Subcutaneous abdominal adipose tissue (tissue), 5 donors: Measurements from ENCODE around the gene MED19.

ENCODE experiments used
- H3K27ac ChIP-seq: one replicate; pipeline ENCODE4 v1.7.0; 2013; ENCODE audit warnings: low read depth, mild to moderate bottlenecking, inconsistent platforms, low read length, moderate library complexity
- H3K27me3 ChIP-seq, 5 donors: one replicate each; pipeline ENCODE4 v1.7.0; 2013; ENCODE audit warnings: low read length in 5 of 5, inconsistent platforms in 1 of 5; ENCODE audit not compliant: control insufficient read depth in 5 of 5, insufficient read depth in 4 of 5
- H3K36me3 ChIP-seq, 5 donors: one replicate each; pipeline ENCODE4 v1.7.0; 2013; ENCODE audit warnings: low read length in 5 of 5; ENCODE audit not compliant: control insufficient read depth in 5 of 5, insufficient read depth in 5 of 5
- H3K4me1 ChIP-seq, 5 donors: one replicate each; pipeline ENCODE4 v1.7.0; 2013; ENCODE audit warnings: low read length in 5 of 5, mild to moderate bottlenecking in 3 of 5, moderate library complexity in 1 of 5; ENCODE audit not compliant: control insufficient read depth in 5 of 5, insufficient read depth in 5 of 5
- H3K4me3 ChIP-seq, 5 donors: one replicate each; pipeline ENCODE4 v1.7.0; 2013; ENCODE audit warnings: low read length in 5 of 5, low read depth in 1 of 5
- H3K9ac ChIP-seq, 5 donors: one replicate each; pipeline ENCODE4 v1.7.0; 2013; ENCODE audit warnings: low read length in 5 of 5, mild to moderate bottlenecking in 4 of 5, moderate library complexity in 3 of 5
- H3K9me3 ChIP-seq, 5 donors: one replicate each; pipeline ENCODE4 v1.7.0; 2013; ENCODE audit warnings: low read length in 5 of 5; ENCODE audit not compliant: control insufficient read depth in 5 of 5
- donor health status: healthy.
- donor health status: healthy.
- donor health status: healthy.
- donor health status: healthy.
- donor health status: healthy.

Gene MED19

GRCh38 chr11:57679396-57679795, 32.6 kb downstream of the MED19 start:
- Histone ChIP-seq H3K9ac (no peak overlapping the region), H3K27me3 (no peaks in the 10 kb centered on the region), H3K27ac (no peak overlapping the region), H3K9me3 (no peaks in the 10 kb centered on the region), H3K4me3 (no peak overlapping the region), H3K4me1 (peaks cover 0 to 19% (median 13%) of the 10 kb centered on the region in 5 donors), H3K36me3 (peaks cover 25 to 53% (median 37%) of the 10 kb centered on the region in 5 donors)

GRCh38 chr11:57675176-57675941, 36.7 kb downstream of the MED19 start:
- H3K4me3 ChIP-seq: no peak overlapping the region
- no peaks in the 10 kb centered on the region for H3K27me3 ChIP-seq
- H3K36me3 ChIP-seq: peaks cover 34 to 52% (median 42%) of the 10 kb centered on the region in 5 donors
- peak overlapping the region in 1 of 5 donors; percentile 13 for H3K9ac ChIP-seq
- peaks cover 0 to 15% (median 13%) of the 10 kb centered on the region in 5 donors for H3K4me1 ChIP-seq
- no peak overlapping the region for H3K27ac ChIP-seq
- no peaks in the 10 kb centered on the region for H3K9me3 ChIP-seq

GRCh38 chr11:57674251-57674650, 37.8 kb downstream of the MED19 start:
- Histone ChIP-seq H3K27ac (no peak overlapping the region), H3K4me1 (peaks cover 0 to 14% (median 9%) of the 10 kb centered on the region in 5 donors), H3K36me3 (peaks cover 34 to 52% (median 42%) of the 10 kb centered on the region in 5 donors), H3K4me3 (no peak overlapping the region), H3K9ac (peak overlapping the region in 1 of 5 donors; percentile 3), H3K9me3 (no peaks in the 10 kb centered on the region), H3K27me3 (no peaks in the 10 kb centered on the region)

- no peaks in the 10 kb centered on the region for H3K9me3 ChIP-seq
- H3K27ac ChIP-seq: peak overlapping the region; percentile 98
- peak overlapping the region; percentile 98 to 99 (median 98) for H3K9ac ChIP-seq
- H3K4me3 ChIP-seq: peak overlapping the region; percentile 88 to 97 (median 93)
- H3K27me3 ChIP-seq: no peaks in the 10 kb centered on the region
- H3K4me1 ChIP-seq: peaks cover 0 to 28% (median 25%) of the 10 kb centered on the region in 5 donors
- peaks cover 15 to 17% (median 15%) of the 10 kb centered on the region in 5 donors for H3K36me3 ChIP-seq
Measured at GRCh38 chr11:57668434-57668782, 43.6 kb downstream of the MED19 start.

- peaks cover 9 to 17% (median 10%) of the 10 kb centered on the region in 5 donors for H3K36me3 ChIP-seq
- peak within 1 kb of the TSS; percentile 98 for H3K27ac ChIP-seq
- peak within 1 kb of the TSS; percentile 98 to 99 (median 98) for H3K9ac ChIP-seq
- H3K4me3 ChIP-seq: peak within 1 kb of the TSS; percentile 88 to 97 (median 93)
- peaks cover 0 to 28% (median 25%) of the 10 kb centered on the region in 5 donors for H3K4me1 ChIP-seq
- no peaks in the 10 kb centered on the region for H3K27me3 ChIP-seq
- no peaks in the 10 kb centered on the region for H3K9me3 ChIP-seq
Measured at GRCh38 chr11:57667736-57668433, 44.1 kb downstream of the MED19 start, which contains the start of gene ZDHHC5. Gene ZDHHC5, plus strand, starts transcription at chr11:57668114. Its CDS starts 4,977 bp downstream, at chr11:57673091.

- Histone ChIP-seq H3K27ac (peak overlapping the region; percentile 98), H3K4me1 (peaks cover 0 to 28% (median 25%) of the 10 kb centered on the region in 5 donors)
Measured at GRCh38 chr11:57667117-57667735, 44.8 kb downstream of the MED19 start.

GRCh38 chr11:57663975-57664374, 48.0 kb downstream of the MED19 start:
- Histone ChIP-seq H3K9ac (no peak overlapping the region), H3K27ac (no peak overlapping the region), H3K9me3 (no peaks in the 10 kb centered on the region), H3K27me3 (no peaks in the 10 kb centered on the region), H3K36me3 (peaks cover 7 to 36% (median 27%) of the 10 kb centered on the region in 5 donors), H3K4me1 (peaks cover 0 to 16% (median 12%) of the 10 kb centered on the region in 5 donors), H3K4me3 (no peak overlapping the region)

More at GRCh38 chr11:57667117-57667735, 44.8 kb downstream of the MED19 start:
- H3K4me3 ChIP-seq: peak overlapping the region; percentile 87 to 96 (median 93)
- H3K9ac ChIP-seq: peak overlapping the region; percentile 81 to 99 (median 98)
- no peaks in the 10 kb centered on the region for H3K9me3 ChIP-seq
- peaks cover 3 to 12% (median 6%) of the 10 kb centered on the region in 5 donors for H3K36me3 ChIP-seq
- H3K27me3 ChIP-seq: no peaks in the 10 kb centered on the region

GRCh38 chr11:57662893-57663292, 49.1 kb downstream of the MED19 start:
- Histone ChIP-seq H3K27ac (no peak overlapping the region), H3K27me3 (no peaks in the 10 kb centered on the region), H3K9me3 (no peaks in the 10 kb centered on the region), H3K4me3 (no peak overlapping the region), H3K9ac (no peak overlapping the region), H3K36me3 (peaks cover 7 to 36% (median 27%) of the 10 kb centered on the region in 5 donors), H3K4me1 (peaks cover 4 to 18% (median 15%) of the 10 kb centered on the region in 5 donors)

GRCh38 chr11:57659669-57660068, 52.3 kb downstream of the MED19 start:
- H3K4me1 ChIP-seq: peaks cover 4 to 19% (median 16%) of the 10 kb centered on the region in 5 donors
- H3K27ac ChIP-seq: no peak overlapping the region
- H3K36me3 ChIP-seq: peaks cover 7 to 36% (median 27%) of the 10 kb centered on the region in 5 donors
- H3K9me3 ChIP-seq: no peaks in the 10 kb centered on the region
- no peak overlapping the region for H3K9ac ChIP-seq
- H3K4me3 ChIP-seq: no peak overlapping the region
- no peaks in the 10 kb centered on the region for H3K27me3 ChIP-seq
